HG03354 (cell line): Measurements from ENCODE around the gene NRF1.

Experiments
- ATAC-seq: cut with Tn5 transposase; IDR thresholded peaks from one replicate; pipeline ENCODE4 v1.9.1; 2021; ENCODE audit warnings: mild to moderate bottlenecking; ENCODE audit not compliant: unreplicated experiment, poor library complexity, severe bottlenecking

NRF1 gene

DNA sequence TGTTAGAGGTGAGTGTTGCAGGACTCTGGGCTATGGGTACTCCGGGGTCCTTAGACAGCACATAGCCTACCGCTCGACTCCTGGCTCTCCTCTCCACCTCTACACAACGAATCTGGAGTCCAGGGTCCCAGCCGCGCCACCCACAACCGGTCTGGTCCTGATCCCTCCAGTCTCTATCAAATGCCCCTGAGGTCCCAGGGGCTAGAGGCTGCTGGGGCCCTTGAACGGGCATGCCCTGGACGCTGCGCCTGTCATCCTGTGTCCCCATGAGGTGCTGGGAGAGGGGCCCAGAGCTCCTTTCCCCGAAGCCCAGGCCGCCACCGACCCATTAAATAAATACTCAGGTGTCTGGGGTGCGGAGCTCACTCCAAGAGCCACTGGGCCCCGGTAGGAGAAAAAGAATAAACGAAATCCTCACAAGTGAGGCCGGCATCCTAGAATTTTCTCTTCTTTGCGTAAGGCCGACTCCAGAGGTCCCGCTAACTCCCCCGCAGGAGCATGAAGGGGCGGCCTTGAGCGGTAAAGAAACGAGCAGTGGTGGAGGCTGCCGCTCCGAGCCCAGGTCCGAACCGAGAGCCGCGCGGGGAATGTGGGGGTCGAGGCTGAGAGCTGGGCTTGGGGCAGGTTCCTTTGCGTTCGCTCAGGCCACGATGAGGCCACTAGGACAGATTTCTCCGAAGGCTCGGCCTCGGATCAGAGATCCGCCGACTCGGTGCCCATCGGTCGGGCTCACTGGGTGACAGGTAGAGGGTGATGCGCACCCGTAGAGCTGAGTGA is 166.7 kb downstream of the NRF1 start:
- no peak for ATAC-seq

- peak; percentile 11 for ATAC-seq
Measured at GRCh38 chr7:129778770-129779601, 167.5 kb downstream of the NRF1 start.

- peak; percentile 40 for ATAC-seq
Measured at GRCh38 chr7:129779602-129780256, 168.2 kb downstream of the NRF1 start.

- ATAC-seq, result peak; percentile 38
Measured at GRCh38 chr7:129780257-129780973, 168.9 kb downstream of the NRF1 start.

DNA sequence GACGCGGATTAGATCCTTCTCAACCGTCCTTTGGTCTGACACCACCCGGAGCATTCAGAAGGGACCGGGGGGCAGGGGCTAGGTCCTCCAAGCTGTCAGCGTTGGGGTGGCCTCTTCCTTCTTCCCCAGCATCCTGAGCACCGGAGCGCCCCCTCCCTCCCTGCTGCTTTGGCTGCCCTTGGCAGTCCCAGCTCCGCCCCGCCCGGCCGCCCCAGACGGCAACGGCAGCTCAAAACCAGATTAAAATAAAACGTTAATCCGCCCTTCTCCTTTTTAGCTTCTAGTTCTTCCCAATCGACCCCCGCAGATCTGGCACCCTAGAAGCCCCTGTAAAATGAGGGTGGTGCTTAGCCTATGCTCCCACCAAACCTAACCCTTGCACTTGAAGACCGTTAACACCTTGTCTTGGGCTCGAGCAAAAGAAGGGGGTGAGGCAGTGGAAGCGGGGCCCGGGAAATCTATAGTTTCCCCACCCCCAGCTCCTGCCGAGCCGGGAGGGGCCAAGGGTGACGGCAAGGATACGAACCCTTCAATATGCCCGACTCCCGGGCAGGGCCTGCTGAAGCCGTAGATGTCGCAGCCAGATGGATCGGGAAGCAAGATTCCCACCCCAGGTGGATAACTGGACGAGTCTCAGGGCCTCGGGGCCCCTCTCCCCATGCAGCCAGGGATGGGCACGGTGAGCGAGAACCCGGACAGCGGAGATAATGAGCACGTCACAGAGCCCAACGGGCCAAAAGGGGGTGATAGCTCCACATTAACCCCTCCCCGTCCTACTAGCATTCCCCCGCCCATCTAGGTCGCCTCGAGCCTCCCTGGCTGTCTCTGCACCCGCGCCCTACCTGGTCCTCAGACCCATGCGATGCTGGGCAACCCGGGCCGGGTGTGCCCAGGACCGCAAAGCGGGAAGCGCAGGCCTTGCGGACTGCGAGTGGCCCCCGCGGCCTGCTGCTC is 169.7 kb downstream of the NRF1 start:
- no peak for ATAC-seq

DNA sequence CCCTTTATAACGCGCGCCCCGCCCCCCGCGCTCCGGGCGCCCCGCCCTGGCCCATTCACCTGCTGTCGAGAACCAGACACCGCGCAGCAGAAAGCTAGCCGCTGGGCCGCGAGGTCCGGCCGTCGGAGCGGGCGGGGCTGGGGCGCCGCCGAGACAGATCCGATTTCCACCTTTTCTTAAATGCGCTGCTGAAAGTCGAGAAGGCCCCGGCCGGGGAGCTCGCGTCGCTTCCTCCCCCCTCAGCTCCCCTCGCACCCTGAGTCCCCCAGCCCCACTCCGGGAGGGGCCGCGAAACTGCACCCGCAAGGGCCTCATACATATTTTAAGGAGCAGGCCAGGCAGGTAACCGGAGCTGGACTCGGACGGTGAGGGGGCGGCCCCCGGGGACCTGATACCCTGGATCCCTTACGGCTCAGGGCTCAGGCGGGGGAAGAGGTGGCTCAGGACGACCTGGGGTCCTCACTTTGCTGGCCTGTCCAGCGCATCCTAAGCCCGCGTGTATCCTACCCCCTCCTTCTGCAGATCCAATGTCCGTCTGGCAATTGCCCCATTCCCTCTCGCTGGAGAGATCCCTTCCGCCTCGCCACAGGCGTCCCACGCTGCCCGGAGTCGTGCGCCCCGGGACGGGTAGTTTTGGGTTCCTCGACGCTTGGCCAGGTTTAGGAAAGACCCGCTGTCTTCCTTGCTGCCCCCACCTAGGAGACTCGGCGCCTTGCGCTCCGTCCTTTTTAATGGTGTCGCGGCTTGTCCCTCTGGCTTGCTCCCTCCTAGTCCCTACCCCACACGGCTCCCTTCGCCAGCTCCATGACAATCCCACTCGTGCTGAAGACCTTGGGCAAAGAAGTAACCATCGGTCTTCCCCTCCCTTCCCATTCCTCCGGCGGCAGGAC is 170.7 kb downstream of the NRF1 start:
- no peak for ATAC-seq

- no peak for ATAC-seq
Measured at GRCh38 chr7:129782818-129783583, 171.5 kb downstream of the NRF1 start.

- ATAC-seq, result no peak
Measured at GRCh38 chr7:129783584-129783919, 172.0 kb downstream of the NRF1 start.

DNA sequence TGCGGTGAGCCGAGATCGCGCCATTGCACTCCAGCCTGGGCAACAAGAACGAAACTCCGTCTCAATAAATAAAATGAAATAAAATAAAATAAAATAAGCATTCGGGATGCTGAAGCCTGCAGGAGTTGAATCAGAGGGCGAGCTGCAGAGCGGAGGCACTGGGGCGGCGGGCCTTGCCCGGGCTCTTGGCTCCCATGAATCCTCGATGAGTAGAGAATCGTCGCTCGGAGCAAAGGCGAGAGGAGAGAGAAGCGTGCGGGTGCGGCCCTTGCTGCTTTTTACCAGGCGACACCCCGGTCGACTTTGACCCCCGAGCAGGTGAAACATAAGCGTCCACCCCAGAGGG is 172.9 kb downstream of the NRF1 start:
- no peak for ATAC-seq

DNA sequence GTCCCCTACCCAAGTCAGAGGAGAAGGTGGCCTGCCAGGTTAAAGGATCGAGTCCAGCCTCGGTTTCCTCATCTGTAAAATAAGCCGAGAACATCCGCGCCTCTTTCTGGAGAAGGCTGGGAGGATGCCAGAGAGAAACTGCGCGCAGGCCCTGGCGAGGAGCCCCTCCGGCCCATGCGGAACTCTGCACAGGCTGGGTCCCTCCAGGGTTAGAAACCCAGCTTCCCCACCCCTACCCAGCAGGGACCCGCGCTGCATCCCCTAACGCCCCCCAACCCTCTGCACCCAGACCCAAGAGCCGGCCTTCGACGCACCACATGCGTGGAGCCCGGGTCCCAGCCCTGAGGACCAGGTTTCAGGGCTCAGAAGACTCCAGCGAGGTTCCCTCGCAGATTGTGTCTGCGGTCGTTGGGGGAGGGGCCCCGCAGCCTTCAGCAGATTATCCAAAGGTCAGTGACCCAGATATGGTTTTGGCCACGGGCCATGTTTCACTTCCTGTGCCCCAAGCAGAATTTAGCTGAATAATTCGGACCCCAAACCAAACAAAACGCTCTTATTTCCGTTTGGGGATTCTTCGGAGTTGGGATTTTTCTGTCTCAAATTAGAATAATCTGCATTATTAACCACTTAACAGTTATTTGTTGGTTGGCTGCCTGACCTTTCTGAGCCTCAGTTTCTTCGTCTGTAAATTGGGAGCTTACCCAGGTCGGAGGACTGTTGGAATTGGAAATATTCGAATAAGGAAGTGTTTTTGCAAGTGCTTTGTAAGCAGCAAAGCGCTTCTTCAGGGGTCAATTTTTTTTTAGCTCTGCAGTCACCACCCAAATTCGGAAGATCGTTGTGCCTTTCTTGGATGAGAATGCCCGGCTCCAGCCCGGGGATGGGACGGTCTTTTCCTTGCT is 173.5 kb downstream of the NRF1 start:
- ATAC-seq, result no peak

- no peak for ATAC-seq
Measured at GRCh38 chr7:129785685-129786514, 174.4 kb downstream of the NRF1 start.

DNA sequence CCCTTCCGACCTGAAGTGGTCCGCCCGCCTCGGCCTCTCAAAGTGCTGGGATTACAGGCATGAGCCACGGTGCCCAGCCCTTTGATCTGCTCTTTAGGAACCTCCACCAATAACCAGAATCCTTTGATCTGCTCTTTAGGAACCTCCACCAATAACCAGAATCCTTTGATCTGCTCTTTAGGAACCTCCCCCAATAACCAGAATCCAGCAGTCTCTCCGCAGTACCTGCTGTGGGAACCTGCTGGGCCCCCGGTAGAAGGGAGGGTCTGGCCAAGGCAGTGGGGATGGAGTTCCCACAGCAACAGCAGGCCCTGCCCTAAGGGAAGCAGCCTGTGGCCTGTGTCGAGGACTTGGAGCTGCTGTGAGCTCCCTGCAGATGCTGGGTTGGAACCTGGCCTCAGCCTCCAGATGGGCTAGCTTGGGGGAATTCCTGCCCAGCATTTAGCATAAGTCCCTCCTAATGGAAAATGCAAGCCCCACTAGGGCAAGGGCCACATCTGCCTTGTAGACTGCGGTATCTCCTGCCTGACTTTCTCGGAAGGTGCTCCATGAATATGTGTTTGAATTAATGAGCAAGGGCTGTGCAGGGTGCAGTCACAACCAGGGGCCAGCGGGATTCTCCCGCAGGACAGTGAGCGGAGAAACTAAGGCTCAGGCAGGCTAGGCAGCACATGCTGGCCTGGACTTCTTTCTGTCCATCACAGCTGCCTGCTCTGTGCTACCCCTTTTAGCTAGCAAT is 175.5 kb downstream of the NRF1 start:
- ATAC-seq, result no peak

GRCh38 chr7:129789000-129789399 is 177.5 kb downstream of the NRF1 start:
- ATAC-seq, result no peak

DNA sequence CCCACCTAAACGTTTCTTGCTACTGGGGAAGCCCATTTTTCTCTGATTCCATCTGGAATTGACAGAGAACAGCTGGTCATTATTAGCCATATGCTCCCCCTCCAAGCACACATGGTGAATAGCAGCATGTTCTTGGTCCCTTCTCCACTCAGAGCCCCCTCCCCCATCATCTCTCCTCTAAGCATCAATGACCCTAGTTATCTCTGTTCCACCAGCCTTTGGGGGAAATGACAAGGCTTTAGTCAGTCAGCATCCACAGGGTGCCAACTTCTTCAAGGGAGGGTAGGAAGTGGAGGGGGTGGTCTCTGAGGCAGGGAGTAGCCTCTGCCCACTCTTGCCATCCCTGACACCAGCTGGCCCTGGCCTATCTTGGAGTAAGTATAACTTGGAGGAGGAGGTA is 178.1 kb downstream of the NRF1 start:
- no peak for ATAC-seq

DNA sequence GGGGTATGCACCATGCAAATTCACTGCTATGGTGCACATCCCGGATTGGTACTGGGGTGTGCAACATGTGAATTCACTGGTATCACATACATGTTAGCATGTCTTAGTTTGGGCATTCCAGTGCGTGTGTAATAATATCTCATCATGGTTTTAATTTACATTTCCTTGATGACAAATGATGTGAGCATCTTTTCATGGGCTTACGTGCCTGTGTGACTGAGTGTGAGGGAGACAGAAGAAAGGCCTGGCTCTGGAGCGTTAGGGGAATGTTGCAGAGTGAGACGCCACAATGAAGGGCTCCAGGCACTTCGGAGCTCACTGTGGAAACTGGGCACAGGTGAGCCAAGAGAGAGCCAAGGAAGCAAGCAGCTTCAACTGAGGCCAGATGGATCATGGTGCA is 178.6 kb downstream of the NRF1 start:
- no peak for ATAC-seq
